GM21360 (cell line): Measurements from ENCODE around the gene FHOD3.

Source experiments
- ATAC-seq: cut with Tn5 transposase; IDR thresholded peaks from one replicate; pipeline ENCODE4 v1.9.1; 2021; ENCODE audit warnings: mild to moderate bottlenecking, moderate library complexity; ENCODE audit not compliant: unreplicated experiment

FHOD3 gene

GRCh38 chr18:36297417-36298125 is at the start of gene FHOD3:
TSS of gene FHOD3 (plus strand) at chr18:36297713. CDS start at chr18:36297836, 123 bp downstream.
- no peak for ATAC-seq

- ATAC-seq = no peak
Measured at GRCh38 chr18:36249392-36249791, 48.1 kb upstream of the FHOD3 start.

GRCh38 chr18:36250827-36251226 is 46.7 kb upstream of the FHOD3 start:
- ATAC-seq = no peak

- ATAC-seq = no peak
Measured at GRCh38 chr18:36255072-36255698, 42.3 kb upstream of the FHOD3 start.

GRCh38 chr18:36256094-36256493 is 41.4 kb upstream of the FHOD3 start:
- ATAC-seq = no peak

- ATAC-seq = no peak
Measured at GRCh38 chr18:36262971-36263370, 34.5 kb upstream of the FHOD3 start.

- no peak for ATAC-seq
Measured at GRCh38 chr18:36264283-36264682, 33.2 kb upstream of the FHOD3 start.

GRCh38 chr18:36265015-36265414 is 32.5 kb upstream of the FHOD3 start:
- no peak for ATAC-seq

- ATAC-seq = no peak
Measured at GRCh38 chr18:36269157-36269556, 28.4 kb upstream of the FHOD3 start.

GRCh38 chr18:36271153-36271552 is 26.4 kb upstream of the FHOD3 start:
- ATAC-seq = no peak

GRCh38 chr18:36273347-36273746 is 24.2 kb upstream of the FHOD3 start:
- ATAC-seq = no peak

- no peak for ATAC-seq
Measured at GRCh38 chr18:36274083-36274715, 23.3 kb upstream of the FHOD3 start.

GRCh38 chr18:36275561-36275960 is 22.0 kb upstream of the FHOD3 start:
- ATAC-seq = no peak

GRCh38 chr18:36279001-36279400 is 18.5 kb upstream of the FHOD3 start:
- ATAC-seq = no peak

GRCh38 chr18:36281936-36282335 is 15.6 kb upstream of the FHOD3 start:
- no peak for ATAC-seq

- no peak for ATAC-seq
Measured at GRCh38 chr18:36283448-36283847, 14.1 kb upstream of the FHOD3 start.

- ATAC-seq = no peak
Measured at GRCh38 chr18:36284268-36284667, 13.2 kb upstream of the FHOD3 start.

GRCh38 chr18:36284671-36285295 is 12.7 kb upstream of the FHOD3 start:
- ATAC-seq = no peak

GRCh38 chr18:36287653-36288052 is 9.9 kb upstream of the FHOD3 start:
- no peak for ATAC-seq

- no peak for ATAC-seq
Measured at GRCh38 chr18:36288689-36289088, 8.8 kb upstream of the FHOD3 start.

- ATAC-seq = no peak
Measured at GRCh38 chr18:36294031-36294430, 3.5 kb upstream of the FHOD3 start.

- no peak for ATAC-seq
Measured at GRCh38 chr18:36295214-36295613, 2.3 kb upstream of the FHOD3 start.
